Measurements from ENCODE around the gene NELFB. TPM values are rescaled to one million over a fixed set of nuclear protein-coding genes. Genes with fewer than 3 reads are reported as not detected.
A peak's percentile ranks its signal among the peaks of the same experiment; 100 is the strongest.

NELFB gene
- total RNA-seq, 1 experiment from 2014 or later, result 71.7 TPM

- Histone ChIP-seq H3K18ac (ENCODE audit: insufficient read length, low read depth, low read length) (no peak overlapping the region), H2AFZ (ENCODE audit: low read length) (no peak overlapping the region)
Measured at GRCh38 chr9:137312852-137313325, 57.8 kb downstream of the NELFB start.

More at GRCh38 chr9:137312852-137313325, 57.8 kb downstream of the NELFB start:
- Mint-ChIP-seq H3K27ac (no peak overlapping the region), H3K4me3 (no peak overlapping the region), H3K9me3 (no peaks in the 10 kb centered on the region), H3K27me3 (ENCODE audit: low read depth) (peaks cover 3% of the 10 kb centered on the region), H3K4me1 (peaks cover 8 to 16% of the 10 kb centered on the region in 2 experiments; a peak in 3 of 4 replicates), H3K36me3 (ENCODE audit: insufficient read depth in 1 of 3, low read depth in 3 of 3) (no peaks in the 10 kb centered on the region)
- Histone ChIP-seq H3K9me3 (ENCODE audit: control insufficient read depth, low read depth, low read length) (no peaks in the 10 kb centered on the region), H3K27ac (ENCODE audit: insufficient read length, low read depth, low read length) (no peak overlapping the region), H2BK120ac (ENCODE audit: low read depth, low read length, poor library complexity, severe bottlenecking) (no peak overlapping the region), H4K91ac (ENCODE audit: insufficient read length, low read depth, low read length) (no peak overlapping the region), H2BK15ac (ENCODE audit: low read depth, low read length) (no peak overlapping the region), H3K9ac (ENCODE audit: extremely low read depth, insufficient read length, low read length) (no peak overlapping the region), H3K23me2 (ENCODE audit: insufficient read length, low read depth, low read length, poor library complexity, severe bottlenecking) (no peaks in the 10 kb centered on the region), H3K14ac (ENCODE audit: insufficient read depth, low read length) (no peak overlapping the region), H4K8ac (replicated peaks; ENCODE audit: insufficient read length, low read depth, low read length) (no peak overlapping the region), H3K4ac (ENCODE audit: low read depth, low read length) (no peak overlapping the region), H3K79me1 (ENCODE audit: insufficient read depth, low read depth, low read length, poor library complexity, severe bottlenecking) (no peaks in the 10 kb centered on the region), H3K56ac (ENCODE audit: insufficient read length, low read depth, low read length) (no peak overlapping the region), H2BK20ac (ENCODE audit: low read depth, low read length, poor library complexity, severe bottlenecking) (no peak overlapping the region), H4K5ac (ENCODE audit: insufficient read length, low read depth, low read length) (no peak overlapping the region), H3K23ac (ENCODE audit: insufficient read length, low read depth, low read length) (no peak overlapping the region), H3K79me2 (ENCODE audit: insufficient read depth, low read length) (no peaks in the 10 kb centered on the region), H2BK12ac (ENCODE audit: insufficient read length, low read depth, low read length) (no peak overlapping the region), H2AK5ac (ENCODE audit: insufficient read length, low read length) (no peak overlapping the region), H4K20me1 (ENCODE audit: control insufficient read depth, insufficient read depth, insufficient read length) (no peaks in the 10 kb centered on the region), H3K27me3 (ENCODE audit: insufficient read depth, low read length) (no peaks in the 10 kb centered on the region), H3T11ph (ENCODE audit: low read length) (no peak overlapping the region), H3K4me1 (ENCODE audit: insufficient read depth, low read length) (no peaks in the 10 kb centered on the region; the same call in 1 of the 2 replicates), H2BK5ac (ENCODE audit: insufficient read length, low read length) (no peak overlapping the region), H3K4me2 (ENCODE audit: insufficient read depth, insufficient read length, low read length) (no peak overlapping the region)
- peak; percentile 26 for DNase-seq
- no peak for TF ChIP-seq CTCF (conservative IDR thresholded peaks at IDR 0.05)
- no CpG with 5 or more reads among the region's 6 CpGs for WGBS (ENCODE audit: extremely low coverage, insufficient read length, low lambda C conversion rate)

All from H9 (cell line).